HepG2 (cell line): ENCODE measurements around the gene FBXO41. TPM values are rescaled to one million over a fixed set of nuclear protein-coding genes. Genes with fewer than 3 reads are reported as not detected.

Experiments
- ARID2 ChIP-seq: sonication (generic); formaldehyde crosslinking; IDR thresholded peaks from 2 replicates; pipeline ENCODE4 v1.8.1; 2022; ENCODE audit warnings: mild to moderate bottlenecking, missing genetic modification reagents, borderline replicate concordance
- ETV5 ChIP-seq: IDR thresholded peaks from 2 replicates; pipeline ENCODE4 v1.6.1; 2018; ENCODE audit warnings: missing biosample characterization, missing genetic modification reagents, inconsistent platforms, borderline replicate concordance
- GATAD2A ChIP-seq: IDR thresholded peaks from 2 replicates; pipeline ENCODE4 v1.6.1; 2016
- IKZF1 ChIP-seq: fragments of 450-650 bp; IDR thresholded peaks from 2 replicates; pipeline ENCODE4 v1.7.1; 2016
- NONO ChIP-seq, 2 experiments: fragments of 450-650 bp in 1 of 2; sonication (generic) in 1 of 2; formaldehyde crosslinking in 1 of 2; IDR thresholded peaks in 1 of 2; conservative IDR thresholded peaks in 1 of 2; 2 replicates each; pipeline versions ENCODE4 v1.6.1 to v1.8.0; 2017 to 2022; ENCODE audit warnings: mild to moderate bottlenecking in 1 of 2, missing genetic modification reagents in 1 of 2, moderate library complexity in 1 of 2
- SP4 ChIP-seq: sonication (generic); formaldehyde crosslinking; IDR thresholded peaks from 2 replicates; pipeline ENCODE4 v1.8.1; 2023; ENCODE audit warnings: mild to moderate bottlenecking, missing genetic modification reagents
- ZNF672 ChIP-seq: sonication (generic); formaldehyde crosslinking; IDR thresholded peaks from 2 replicates; pipeline ENCODE4 v1.8.1; 2022; ENCODE audit warnings: missing genetic modification reagents
- ZNF7 ChIP-seq: IDR thresholded peaks from 2 replicates; pipeline ENCODE4 v1.6.1; 2016; ENCODE audit warnings: missing biosample characterization, missing genetic modification reagents
- ZNF775 ChIP-seq: sonication (generic); formaldehyde crosslinking; IDR thresholded peaks from 2 replicates; pipeline ENCODE4 v1.4.0; 2020; ENCODE audit warnings: missing genetic modification reagents, mild to moderate bottlenecking, moderate library complexity, borderline replicate concordance
- polyA plus RNA-seq, 8 experiments: library from polyadenylated mRNA; depleted of rRNA in 3 of 8; stranded (reverse) in 7 of 8; unstranded in 1 of 8; fragments of >200 nt; fragmentation: Illumina TruSeq in 4 of 8; extraction: Trizol in 4 of 8; gene quantifications; 2 replicates each; pipeline versions ENCODE4 v1.2.1 to v1.2.3, GENCODE V29; 2011 to 2016; ENCODE audit warnings: low read depth in 4 of 8, missing spikeins in 1 of 8, mixed read lengths in 1 of 8; ENCODE audit not compliant: insufficient read depth in 1 of 8
- total RNA-seq, 5 experiments: library from RNA; depleted of rRNA; stranded (reverse); fragments of >200 nt; fragmentation: Illumina TruSeq; extraction: Trizol; gene quantifications; 2 replicates each; pipeline ENCODE4 v1.2.3, GENCODE V29; 2016; ENCODE audit warnings: low read depth in 1 of 5
- TF ChIP-seq, protein P1 (sequence below), 2 experiments: sonication (generic) in 1 of 2; formaldehyde crosslinking in 1 of 2; IDR thresholded peaks; 2 replicates each; pipeline versions ENCODE4 v1.6.1 to v1.9.0; 2014 to 2022; ENCODE audit warnings: antibody characterized with exemption in 1 of 2, borderline replicate concordance in 1 of 2, inconsistent platforms in 1 of 2, low read depth in 1 of 2, missing genetic modification reagents in 1 of 2
- TF ChIP-seq, protein P2 (sequence below): sonication (generic); formaldehyde crosslinking; IDR thresholded peaks from 2 replicates; pipeline ENCODE4 v1.5.1; 2020; ENCODE audit warnings: missing genetic modification reagents, mild to moderate bottlenecking, borderline replicate concordance
- TF ChIP-seq, protein P3 (sequence below): sonication (generic); formaldehyde crosslinking; IDR thresholded peaks from one replicate; pipeline ENCODE4 v1.5.1; 2020; ENCODE audit warnings: mild to moderate bottlenecking, missing genetic modification reagents; ENCODE audit errors: not compliant biosample characterization

Gene FBXO41
- total and polyA plus RNA-seq, 2 of the 13 experiments (the other 11 are each of a cell fraction or from before 2014, with no cell fraction given), result 4.2 to 10.3 TPM

DNA sequence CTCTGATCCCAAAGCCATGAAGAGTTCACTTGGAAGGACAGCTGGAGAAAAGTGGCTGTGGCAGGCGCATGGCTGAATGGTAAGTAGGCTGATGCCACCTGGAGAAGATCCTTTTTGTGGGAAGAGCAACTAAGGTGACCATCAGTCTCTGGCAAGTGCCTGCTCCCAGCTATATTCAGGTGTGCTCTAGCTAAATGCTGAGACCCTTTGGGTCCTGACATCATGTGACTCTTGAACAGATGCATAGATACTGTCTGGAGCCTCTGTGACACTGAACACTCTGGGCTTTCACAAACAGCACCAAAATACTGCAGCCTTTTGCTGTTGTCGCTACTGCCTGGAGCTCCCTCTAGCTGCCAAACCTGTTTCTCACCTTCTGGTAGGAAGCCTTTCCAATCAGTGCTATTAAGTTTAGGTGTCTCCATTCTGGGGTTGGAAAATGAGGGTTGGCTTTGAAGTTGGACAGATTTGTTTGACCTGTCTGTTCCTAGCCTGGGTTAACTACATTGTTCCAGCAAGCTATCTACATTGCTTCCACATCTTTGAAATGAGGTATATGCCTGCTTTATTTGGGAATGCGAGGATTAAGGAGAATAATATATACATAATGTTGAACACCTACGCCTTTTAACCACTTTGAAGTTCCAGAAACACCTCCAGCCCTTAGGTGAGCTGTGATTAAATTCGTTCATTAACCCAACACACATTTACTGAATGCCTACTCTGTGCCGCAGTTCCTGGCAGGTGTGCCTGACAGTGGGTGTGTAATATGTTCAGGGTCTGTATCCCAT, 6.0 kb upstream of the FBXO41 start (continued):
- TF ChIP-seq, protein P1, sequence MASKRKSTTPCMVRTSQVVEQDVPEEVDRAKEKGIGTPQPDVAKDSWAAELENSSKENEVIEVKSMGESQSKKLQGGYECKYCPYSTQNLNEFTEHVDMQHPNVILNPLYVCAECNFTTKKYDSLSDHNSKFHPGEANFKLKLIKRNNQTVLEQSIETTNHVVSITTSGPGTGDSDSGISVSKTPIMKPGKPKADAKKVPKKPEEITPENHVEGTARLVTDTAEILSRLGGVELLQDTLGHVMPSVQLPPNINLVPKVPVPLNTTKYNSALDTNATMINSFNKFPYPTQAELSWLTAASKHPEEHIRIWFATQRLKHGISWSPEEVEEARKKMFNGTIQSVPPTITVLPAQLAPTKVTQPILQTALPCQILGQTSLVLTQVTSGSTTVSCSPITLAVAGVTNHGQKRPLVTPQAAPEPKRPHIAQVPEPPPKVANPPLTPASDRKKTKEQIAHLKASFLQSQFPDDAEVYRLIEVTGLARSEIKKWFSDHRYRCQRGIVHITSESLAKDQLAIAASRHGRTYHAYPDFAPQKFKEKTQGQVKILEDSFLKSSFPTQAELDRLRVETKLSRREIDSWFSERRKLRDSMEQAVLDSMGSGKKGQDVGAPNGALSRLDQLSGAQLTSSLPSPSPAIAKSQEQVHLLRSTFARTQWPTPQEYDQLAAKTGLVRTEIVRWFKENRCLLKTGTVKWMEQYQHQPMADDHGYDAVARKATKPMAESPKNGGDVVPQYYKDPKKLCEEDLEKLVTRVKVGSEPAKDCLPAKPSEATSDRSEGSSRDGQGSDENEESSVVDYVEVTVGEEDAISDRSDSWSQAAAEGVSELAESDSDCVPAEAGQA (IDR thresholded peaks at IDR 0.05; ENCODE audit: low read depth), result no peak
- TF ChIP-seq, protein P1 (CRISPR knock-in tag; IDR thresholded peaks at IDR 0.05; ENCODE audit: borderline replicate concordance), result no peak
- TF ChIP-seq GATAD2A (CRISPR knock-in tag), result 0 out of 2 replicates have a peak, but pooled peaks have one; percentile 6
- TF ChIP-seq ARID2, result no peak
- TF ChIP-seq, protein P2, sequence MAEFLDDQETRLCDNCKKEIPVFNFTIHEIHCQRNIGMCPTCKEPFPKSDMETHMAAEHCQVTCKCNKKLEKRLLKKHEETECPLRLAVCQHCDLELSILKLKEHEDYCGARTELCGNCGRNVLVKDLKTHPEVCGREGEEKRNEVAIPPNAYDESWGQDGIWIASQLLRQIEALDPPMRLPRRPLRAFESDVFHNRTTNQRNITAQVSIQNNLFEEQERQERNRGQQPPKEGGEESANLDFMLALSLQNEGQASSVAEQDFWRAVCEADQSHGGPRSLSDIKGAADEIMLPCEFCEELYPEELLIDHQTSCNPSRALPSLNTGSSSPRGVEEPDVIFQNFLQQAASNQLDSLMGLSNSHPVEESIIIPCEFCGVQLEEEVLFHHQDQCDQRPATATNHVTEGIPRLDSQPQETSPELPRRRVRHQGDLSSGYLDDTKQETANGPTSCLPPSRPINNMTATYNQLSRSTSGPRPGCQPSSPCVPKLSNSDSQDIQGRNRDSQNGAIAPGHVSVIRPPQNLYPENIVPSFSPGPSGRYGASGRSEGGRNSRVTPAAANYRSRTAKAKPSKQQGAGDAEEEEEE, result no peak
- peak; percentile 76 for TF ChIP-seq ZNF7 (CRISPR knock-in tag)
- no peak for TF ChIP-seq IKZF1
- TF ChIP-seq ETV5 (CRISPR knock-in tag), result no peak
- TF ChIP-seq, protein P3, sequence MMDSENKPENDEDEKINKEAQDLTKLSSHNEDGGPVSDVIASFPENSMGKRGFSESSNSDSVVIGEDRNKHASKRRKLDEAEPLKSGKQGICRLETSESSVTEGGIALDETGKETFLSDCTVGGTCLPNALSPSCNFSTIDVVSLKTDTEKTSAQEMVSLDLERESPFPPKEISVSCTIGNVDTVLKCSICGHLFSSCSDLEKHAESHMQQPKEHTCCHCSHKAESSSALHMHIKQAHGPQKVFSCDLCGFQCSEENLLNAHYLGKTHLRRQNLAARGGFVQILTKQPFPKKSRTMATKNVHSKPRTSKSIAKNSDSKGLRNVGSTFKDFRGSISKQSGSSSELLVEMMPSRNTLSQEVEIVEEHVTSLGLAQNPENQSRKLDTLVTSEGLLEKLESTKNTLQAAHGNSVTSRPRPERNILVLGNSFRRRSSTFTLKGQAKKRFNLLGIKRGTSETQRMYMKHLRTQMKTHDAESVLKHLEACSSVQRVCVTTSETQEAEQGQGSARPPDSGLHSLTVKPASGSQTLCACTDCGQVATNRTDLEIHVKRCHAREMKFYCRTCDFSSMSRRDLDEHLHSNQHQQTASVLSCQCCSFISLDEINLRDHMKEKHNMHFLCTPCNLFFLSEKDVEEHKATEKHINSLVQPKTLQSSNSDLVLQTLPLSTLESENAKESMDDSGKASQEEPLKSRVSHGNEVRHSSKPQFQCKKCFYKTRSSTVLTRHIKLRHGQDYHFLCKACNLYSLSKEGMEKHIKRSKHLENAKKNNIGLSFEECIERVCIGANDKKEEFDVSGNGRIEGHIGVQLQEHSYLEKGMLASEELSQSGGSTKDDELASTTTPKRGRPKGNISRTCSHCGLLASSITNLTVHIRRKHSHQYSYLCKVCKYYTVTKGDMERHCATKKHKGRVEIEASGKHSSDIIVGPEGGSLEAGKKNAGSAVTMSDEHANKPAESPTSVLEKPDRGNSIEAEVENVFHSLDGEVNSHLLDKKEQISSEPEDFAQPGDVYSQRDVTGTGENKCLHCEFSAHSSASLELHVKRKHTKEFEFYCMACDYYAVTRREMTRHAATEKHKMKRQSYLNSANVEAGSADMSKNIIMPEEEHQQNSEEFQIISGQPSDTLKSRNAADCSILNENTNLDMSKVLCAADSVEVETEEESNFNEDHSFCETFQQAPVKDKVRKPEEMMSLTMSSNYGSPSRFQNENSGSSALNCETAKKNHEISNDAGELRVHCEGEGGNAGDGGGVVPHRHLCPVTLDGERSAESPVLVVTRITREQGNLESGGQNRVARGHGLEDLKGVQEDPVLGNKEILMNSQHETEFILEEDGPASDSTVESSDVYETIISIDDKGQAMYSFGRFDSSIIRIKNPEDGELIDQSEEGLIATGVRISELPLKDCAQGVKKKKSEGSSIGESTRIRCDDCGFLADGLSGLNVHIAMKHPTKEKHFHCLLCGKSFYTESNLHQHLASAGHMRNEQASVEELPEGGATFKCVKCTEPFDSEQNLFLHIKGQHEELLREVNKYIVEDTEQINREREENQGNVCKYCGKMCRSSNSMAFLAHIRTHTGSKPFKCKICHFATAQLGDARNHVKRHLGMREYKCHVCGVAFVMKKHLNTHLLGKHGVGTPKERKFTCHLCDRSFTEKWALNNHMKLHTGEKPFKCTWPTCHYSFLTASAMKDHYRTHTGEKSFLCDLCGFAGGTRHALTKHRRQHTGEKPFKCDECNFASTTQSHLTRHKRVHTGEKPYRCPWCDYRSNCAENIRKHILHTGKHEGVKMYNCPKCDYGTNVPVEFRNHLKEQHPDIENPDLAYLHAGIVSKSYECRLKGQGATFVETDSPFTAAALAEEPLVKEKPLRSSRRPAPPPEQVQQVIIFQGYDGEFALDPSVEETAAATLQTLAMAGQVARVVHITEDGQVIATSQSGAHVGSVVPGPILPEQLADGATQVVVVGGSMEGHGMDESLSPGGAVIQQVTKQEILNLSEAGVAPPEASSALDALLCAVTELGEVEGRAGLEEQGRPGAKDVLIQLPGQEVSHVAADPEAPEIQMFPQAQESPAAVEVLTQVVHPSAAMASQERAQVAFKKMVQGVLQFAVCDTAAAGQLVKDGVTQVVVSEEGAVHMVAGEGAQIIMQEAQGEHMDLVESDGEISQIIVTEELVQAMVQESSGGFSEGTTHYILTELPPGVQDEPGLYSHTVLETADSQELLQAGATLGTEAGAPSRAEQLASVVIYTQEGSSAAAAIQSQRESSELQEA (CRISPR knock-in tag), result no peak
- TF ChIP-seq ZNF672, result no peak
- TF ChIP-seq SP4 (CRISPR knock-in tag), result no peak
- TF ChIP-seq ZNF775 (CRISPR knock-in tag), result no peak
- no peak for TF ChIP-seq NONO (IDR thresholded peaks at IDR 0.05)
- no peak for TF ChIP-seq NONO (CRISPR knock-in tag; conservative IDR thresholded peaks at IDR 0.05)
